GM10847 (cell line): ENCODE measurements around the gene DBI.

Experiments
- POLR2A ChIP-seq: IDR thresholded peaks from 2 replicates; pipeline ENCODE4 v1.6.1; 2011; ENCODE audit not compliant: insufficient read length; ENCODE audit errors: extremely low read depth

Gene DBI

GRCh38 chr2:119416299-119416923 is 49.6 kb downstream of the DBI start:
- no peak for TF ChIP-seq POLR2A

- no peak for TF ChIP-seq POLR2A
Measured at GRCh38 chr2:119417908-119418307, 51.1 kb downstream of the DBI start.

GRCh38 chr2:119419065-119419464 is 52.3 kb downstream of the DBI start:
- TF ChIP-seq POLR2A, result no peak

DNA sequence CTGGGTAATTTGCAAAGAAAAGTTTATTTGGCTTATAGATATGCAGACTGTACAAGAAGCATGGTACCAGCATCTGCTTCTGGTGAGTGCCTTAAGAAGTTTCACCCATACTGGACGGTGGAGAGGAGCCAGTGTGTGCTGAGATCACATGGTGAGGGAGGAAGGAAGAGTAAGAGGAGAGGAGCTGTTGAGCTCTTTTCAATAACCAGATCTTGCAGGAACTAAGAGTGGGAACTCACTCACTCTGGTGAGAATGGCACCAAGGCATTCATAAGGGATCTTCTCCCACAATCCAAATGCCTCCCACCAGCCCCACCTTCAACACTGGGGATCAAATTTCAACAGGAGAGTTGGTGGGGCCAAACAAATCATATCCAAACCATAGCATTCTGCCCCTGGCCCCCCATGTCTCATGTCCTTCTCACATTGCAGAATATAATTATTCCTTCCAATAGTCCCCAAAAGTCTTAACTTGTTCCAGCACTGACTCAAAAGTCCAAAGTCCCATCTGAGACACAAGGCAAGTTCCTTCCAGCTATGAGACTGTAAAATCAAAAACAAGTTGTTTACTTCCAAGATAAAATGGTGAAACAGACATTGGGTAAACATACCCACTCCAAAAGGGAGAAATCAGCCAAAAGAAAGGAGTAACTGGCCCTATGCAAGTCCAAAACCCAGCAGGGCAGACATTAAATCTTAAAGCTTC is 53.2 kb downstream of the DBI start:
- no peak for TF ChIP-seq POLR2A

DNA sequence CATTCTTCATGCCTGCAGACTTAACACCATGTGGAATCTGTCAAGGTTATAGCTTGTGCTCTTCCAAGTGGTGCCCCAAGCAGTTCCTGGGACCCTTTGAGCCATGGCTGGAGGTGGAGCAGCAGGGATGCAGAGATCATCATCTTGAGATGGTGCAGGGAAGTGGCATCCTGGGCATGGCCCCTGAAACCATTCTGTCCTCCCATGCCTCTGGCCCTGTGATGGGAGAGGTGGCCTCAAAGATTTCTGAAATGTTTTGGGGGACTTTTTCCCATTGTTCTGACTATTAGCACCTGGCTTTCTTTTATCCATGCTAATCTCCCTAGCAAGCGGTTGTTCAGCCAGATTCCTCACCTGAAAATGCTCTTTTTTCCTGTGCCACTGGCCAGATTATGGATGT is 54.5 kb downstream of the DBI start:
- TF ChIP-seq POLR2A, result no peak

- no peak for TF ChIP-seq POLR2A
Measured at GRCh38 chr2:119421741-119422140, 55.0 kb downstream of the DBI start.
